ENCODE results near the gene UACA.

The UACA gene

GRCh38 chr15:70783610-70784022, 20.3 kb upstream of the UACA start:
- no peak for DNase-seq (ENCODE audit: extremely low read depth in 1 of 2, low read depth in 1 of 2)

- no peak for DNase-seq (ENCODE audit: extremely low read depth in 1 of 2, low read depth in 1 of 2)
These were observed 19.7 kb upstream of the UACA start for GRCh38 chr15:70783041-70783440.

GRCh38 chr15:70781236-70781635, 17.9 kb upstream of the UACA start:
- no peak for DNase-seq (ENCODE audit: extremely low read depth in 1 of 2, low read depth in 1 of 2)

- no peak for DNase-seq (ENCODE audit: extremely low read depth in 1 of 2, low read depth in 1 of 2)
These were observed 15.1 kb upstream of the UACA start for GRCh38 chr15:70778258-70779076.

- DNase-seq (ENCODE audit: extremely low read depth in 1 of 2, low read depth in 1 of 2), result no peak
These were observed 14.0 kb upstream of the UACA start for GRCh38 chr15:70777170-70777926.

GRCh38 chr15:70775160-70775559, 11.8 kb upstream of the UACA start:
- no peak for DNase-seq (ENCODE audit: extremely low read depth in 1 of 2, low read depth in 1 of 2)

- DNase-seq (ENCODE audit: extremely low read depth in 1 of 2, low read depth in 1 of 2), result no peak
These were observed 9.0 kb upstream of the UACA start for GRCh38 chr15:70772402-70772801.

GRCh38 chr15:70770863-70771262, 7.5 kb upstream of the UACA start:
- no peak for DNase-seq (ENCODE audit: extremely low read depth in 1 of 2, low read depth in 1 of 2)

- DNase-seq (ENCODE audit: extremely low read depth in 1 of 2, low read depth in 1 of 2), result no peak
These were observed 5.0 kb upstream of the UACA start for GRCh38 chr15:70768257-70768883.

GRCh38 chr15:70767667-70768066, 4.3 kb upstream of the UACA start:
- DNase-seq (ENCODE audit: extremely low read depth in 1 of 2, low read depth in 1 of 2), result no peak

- no peak for DNase-seq (ENCODE audit: extremely low read depth in 1 of 2, low read depth in 1 of 2)
These were observed 3.2 kb upstream of the UACA start for GRCh38 chr15:70766597-70766996.

- no peak for DNase-seq (ENCODE audit: extremely low read depth in 1 of 2, low read depth in 1 of 2)
These were observed 2.3 kb upstream of the UACA start for GRCh38 chr15:70765504-70766281.

- DNase-seq (ENCODE audit: extremely low read depth in 1 of 2, low read depth in 1 of 2), result no peak
These were observed 782 bp upstream of the UACA start for GRCh38 chr15:70763950-70764730.

- DNase-seq (ENCODE audit: extremely low read depth in 1 of 2, low read depth in 1 of 2), result peak in 1 of 2 donors; percentile 2
These were observed 764 bp downstream of the UACA start for GRCh38 chr15:70762469-70763119.

- DNase-seq (ENCODE audit: extremely low read depth in 1 of 2, low read depth in 1 of 2), result no peak
These were observed 1.4 kb downstream of the UACA start for GRCh38 chr15:70761931-70762468.

- DNase-seq (ENCODE audit: extremely low read depth in 1 of 2, low read depth in 1 of 2), result no peak
These were observed 2.3 kb downstream of the UACA start for GRCh38 chr15:70761046-70761445.

GRCh38 chr15:70758790-70759462, 4.4 kb downstream of the UACA start:
- DNase-seq (ENCODE audit: extremely low read depth in 1 of 2, low read depth in 1 of 2), result no peak

- no peak for DNase-seq (ENCODE audit: extremely low read depth in 1 of 2, low read depth in 1 of 2)
These were observed 5.7 kb downstream of the UACA start for GRCh38 chr15:70757627-70758026.

- no peak for DNase-seq (ENCODE audit: extremely low read depth in 1 of 2, low read depth in 1 of 2)
These were observed 8.5 kb downstream of the UACA start for GRCh38 chr15:70754862-70755261.

Data from activated CD8-positive, alpha-beta memory T cell treated with anti-CD3 and anti-CD28 coated beads for 1 hour (primary cell).